Measurements from ENCODE around the gene NLK.
A peak's percentile ranks its signal among the peaks of the same experiment; 100 is the strongest.

The NLK gene

GRCh38 chr17:28160610-28161009 lies 118.1 kb downstream of the NLK start:
- no peak for DNase-seq (ENCODE audit: low read depth in 2 of 2)
- no peak for TF ChIP-seq CTCF (IDR thresholded peaks at IDR 0.05; ENCODE audit: low read depth, low read length)
- H3K4me3 ChIP-seq (replicated peaks in 1 of 2; ENCODE audit: low read depth in 2 of 2, low read length in 2 of 2), result no peak overlapping the region

GRCh38 chr17:28161311-28161710 lies 118.8 kb downstream of the NLK start:
- no peak overlapping the region for H3K4me3 ChIP-seq (replicated peaks in 1 of 2; ENCODE audit: low read depth in 2 of 2, low read length in 2 of 2)
- DNase-seq (ENCODE audit: low read depth in 2 of 2), result no peak
- TF ChIP-seq CTCF (IDR thresholded peaks at IDR 0.05; ENCODE audit: low read depth, low read length), result no peak

GRCh38 chr17:28166478-28166877 lies 124.0 kb downstream of the NLK start:
- H3K4me3 ChIP-seq (replicated peaks in 1 of 2; ENCODE audit: low read depth in 2 of 2, low read length in 2 of 2), result no peak overlapping the region
- TF ChIP-seq CTCF (IDR thresholded peaks at IDR 0.05; ENCODE audit: low read depth, low read length), result no peak
- no peak for DNase-seq (ENCODE audit: low read depth in 2 of 2)

GRCh38 chr17:28169621-28170349 lies 127.3 kb downstream of the NLK start:
- H3K4me3 ChIP-seq (replicated peaks in 1 of 2; ENCODE audit: low read depth in 2 of 2, low read length in 2 of 2), result no peak overlapping the region
- no peak for DNase-seq (ENCODE audit: low read depth in 2 of 2)

GRCh38 chr17:28170771-28171170 lies 128.3 kb downstream of the NLK start:
- TF ChIP-seq CTCF (IDR thresholded peaks at IDR 0.05; ENCODE audit: low read depth, low read length), result no peak

More at GRCh38 chr17:28169621-28170349, 127.3 kb downstream of the NLK start:
- TF ChIP-seq CTCF (IDR thresholded peaks at IDR 0.05; ENCODE audit: low read depth, low read length), result no peak

GRCh38 chr17:28173031-28173561 lies 130.6 kb downstream of the NLK start:
- TF ChIP-seq CTCF (IDR thresholded peaks at IDR 0.05; ENCODE audit: low read depth, low read length), result no peak
- peak in 1 of 2 donors; percentile 10 for DNase-seq (ENCODE audit: low read depth in 2 of 2)
- no peak overlapping the region for H3K4me3 ChIP-seq (replicated peaks in 1 of 2; ENCODE audit: low read depth in 2 of 2, low read length in 2 of 2)

More at GRCh38 chr17:28170771-28171170, 128.3 kb downstream of the NLK start:
- DNase-seq (ENCODE audit: low read depth in 2 of 2), result peak in 1 of 2 donors; percentile 4
- no peak overlapping the region for H3K4me3 ChIP-seq (replicated peaks in 1 of 2; ENCODE audit: low read depth in 2 of 2, low read length in 2 of 2)

Data from cardiac fibroblast (primary cell).